ENCODE measurements around the gene CSRP3. TPM values are rescaled to one million over a fixed set of nuclear protein-coding genes. Genes with fewer than 3 reads are reported as not detected.

The CSRP3 gene
- not detected for total RNA-seq

GRCh38 chr11:19201737-19202605, at the start of gene CSRP3:
Gene CSRP3, minus strand, starts transcription at chr11:19201983. Its CDS starts 9,535 bp downstream, at chr11:19192448.
- TF ChIP-seq POLR2AphosphoS5 (IDR thresholded peaks at IDR 0.05) = no peak
- TF ChIP-seq POLR2A (IDR thresholded peaks at IDR 0.05) = no peak
- TF ChIP-seq CTCF (IDR thresholded peaks at IDR 0.05) = no peak
- TF ChIP-seq EP300 (IDR thresholded peaks at IDR 0.05) = no peak
- no peak within 1 kb of the TSS for H3K27ac ChIP-seq
- ATAC-seq (ENCODE audit: low FRiP score in 2 of 2) = no peak

GRCh38 chr11:19251577-19251976, 49.8 kb upstream of the CSRP3 start:
- no peaks in the 10 kb centered on the region for H3K9me3 ChIP-seq
- ATAC-seq (ENCODE audit: low FRiP score in 2 of 2) (no peak), DNase-seq (no peak)
- no peak for TF ChIP-seq POLR2AphosphoS5 (IDR thresholded peaks at IDR 0.05)
- TF ChIP-seq POLR2A (IDR thresholded peaks at IDR 0.05) = no peak
- TF ChIP-seq EP300 (IDR thresholded peaks at IDR 0.05) = no peak
- no peak for TF ChIP-seq CTCF (IDR thresholded peaks at IDR 0.05)
- no peak overlapping the region for H3K27ac ChIP-seq
- no peaks in the 10 kb centered on the region for H3K36me3 ChIP-seq
- no peaks in the 10 kb centered on the region for H3K4me1 ChIP-seq
- no peaks in the 10 kb centered on the region for H3K27me3 ChIP-seq
- H3K4me3 ChIP-seq = no peak overlapping the region

More at GRCh38 chr11:19201737-19202605, at the start of gene CSRP3:
- Histone ChIP-seq H3K27me3 (no peaks in the 10 kb centered on the region), H3K4me1 (peaks cover 0 to 7% (median 0%) of the 10 kb centered on the region in 4 donors), H3K9me3 (no peaks in the 10 kb centered on the region), H3K4me3 (no peak within 1 kb of the TSS), H3K36me3 (no peaks in the 10 kb centered on the region)
- DNase-seq = no peak
- WGBS, 2 donors = 79 to 87% methylated on average over 6 to 7 of the region's 7 CpGs

GRCh38 chr11:19246816-19247215, 45.0 kb upstream of the CSRP3 start:
- no peak overlapping the region for H3K4me3 ChIP-seq
- ATAC-seq (ENCODE audit: low FRiP score in 2 of 2) (no peak), DNase-seq (no peak)
- no peaks in the 10 kb centered on the region for H3K9me3 ChIP-seq
- 93 to 95% methylated on average over 1 of the region's 1 CpG for WGBS, 2 donors
- H3K27ac ChIP-seq = no peak overlapping the region
- no peak for TF ChIP-seq CTCF (IDR thresholded peaks at IDR 0.05)
- TF ChIP-seq POLR2AphosphoS5 (IDR thresholded peaks at IDR 0.05) = no peak
- TF ChIP-seq EP300 (IDR thresholded peaks at IDR 0.05) = no peak
- TF ChIP-seq POLR2A (IDR thresholded peaks at IDR 0.05) = no peak
- H3K27me3 ChIP-seq = peaks cover 0 to 10% (median 7%) of the 10 kb centered on the region in 4 donors
- H3K4me1 ChIP-seq = peaks cover 11 to 27% (median 18%) of the 10 kb centered on the region in 4 donors
- no peaks in the 10 kb centered on the region for H3K36me3 ChIP-seq

- Histone ChIP-seq H3K9me3 (no peaks in the 10 kb centered on the region), H3K27ac (no peak overlapping the region), H3K36me3 (no peaks in the 10 kb centered on the region), H3K27me3 (peaks cover 0 to 19% (median 13%) of the 10 kb centered on the region in 4 donors), H3K4me1 (peaks cover 23 to 42% (median 28%) of the 10 kb centered on the region in 4 donors), H3K4me3 (no peak overlapping the region)
- no peak for ATAC-seq (ENCODE audit: low FRiP score in 2 of 2)
- WGBS, 2 donors = 76 to 95% methylated on average over 5 of the region's 5 CpGs
- DNase-seq = no peak
- TF ChIP-seq CTCF (IDR thresholded peaks at IDR 0.05) = no peak
- no peak for TF ChIP-seq POLR2A (IDR thresholded peaks at IDR 0.05)
- TF ChIP-seq EP300 (IDR thresholded peaks at IDR 0.05) = no peak
- no peak for TF ChIP-seq POLR2AphosphoS5 (IDR thresholded peaks at IDR 0.05)
Measured at GRCh38 chr11:19245351-19245750, 43.6 kb upstream of the CSRP3 start.
